ENCODE measurements around the gene ARHGEF10L.
A peak's percentile ranks its signal among the peaks of the same experiment; 100 is the strongest.
"Not testable (repeated sequence)": the region's sequence is repeated elsewhere in the genome, so short reads cannot be mapped to it uniquely, and the experiment has no call there.

Gene ARHGEF10L
- long read RNA-seq: 0 reads

GRCh38 chr1:17539477-17540254 is at the start of gene ARHGEF10L:
Gene ARHGEF10L, plus strand, starts transcription at chr1:17539698. Its CDS starts 40,898 bp downstream, at chr1:17580596.
- DNase-seq (ENCODE audit: low read depth in 1 of 2, low spot score in 1 of 2): no peak
- Histone ChIP-seq H3K27ac (replicated peaks) (no peak within 1 kb of the TSS), H3K27me3 (ENCODE audit: insufficient read depth, poor library complexity, severe bottlenecking) (peaks cover 28% of the 10 kb centered on the region), H3K4me3 (replicated peaks; ENCODE audit: insufficient read depth, low read length) (peak within 1 kb of the TSS; percentile 27)
- TF ChIP-seq REST (IDR thresholded peaks at IDR 0.05; ENCODE audit: insufficient replicate concordance, low read depth) (no peak), GABPA (IDR thresholded peaks at IDR 0.05; ENCODE audit: low read depth) (no peak), SPI1 (IDR thresholded peaks at IDR 0.05; ENCODE audit: borderline replicate concordance, low read depth) (no peak), CTCF (IDR thresholded peaks at IDR 0.05; ENCODE audit: insufficient read depth, low read length) (no peak), POLR2AphosphoS5 (IDR thresholded peaks at IDR 0.05; ENCODE audit: low read depth) (no peak)

- not testable (repeated sequence) for H3K27me3 ChIP-seq (ENCODE audit: insufficient read depth, poor library complexity, severe bottlenecking); DNase-seq (ENCODE audit: low read depth in 1 of 2, low spot score in 1 of 2); H3K27ac ChIP-seq (replicated peaks); H3K4me3 ChIP-seq (replicated peaks; ENCODE audit: insufficient read depth, low read length)
Observed at GRCh38 chr1:17489768-17490417, 49.6 kb upstream of the ARHGEF10L start.

GRCh38 chr1:17490667-17491066 is 48.8 kb upstream of the ARHGEF10L start:
- not testable (repeated sequence) for H3K4me3 ChIP-seq (replicated peaks; ENCODE audit: insufficient read depth, low read length)

GRCh38 chr1:17494114-17494729 is 45.3 kb upstream of the ARHGEF10L start:
- DNase-seq (ENCODE audit: low read depth in 1 of 2, low spot score in 1 of 2): peak; percentile 43 to 57
- no peak overlapping the region for H3K27ac ChIP-seq (replicated peaks)
- no peaks in the 10 kb centered on the region for H3K27me3 ChIP-seq (ENCODE audit: insufficient read depth, poor library complexity, severe bottlenecking)
- no peak overlapping the region for H3K4me3 ChIP-seq (replicated peaks; ENCODE audit: insufficient read depth, low read length)
- TF ChIP-seq CTCF (IDR thresholded peaks at IDR 0.05; ENCODE audit: insufficient read depth, low read length) (peak; percentile 83), GABPA (IDR thresholded peaks at IDR 0.05; ENCODE audit: low read depth) (no peak), SPI1 (IDR thresholded peaks at IDR 0.05; ENCODE audit: borderline replicate concordance, low read depth) (no peak)

More at GRCh38 chr1:17490667-17491066, 48.8 kb upstream of the ARHGEF10L start:
- not testable (repeated sequence) for H3K27me3 ChIP-seq (ENCODE audit: insufficient read depth, poor library complexity, severe bottlenecking); DNase-seq (ENCODE audit: low read depth in 1 of 2, low spot score in 1 of 2); H3K27ac ChIP-seq (replicated peaks)

GRCh38 chr1:17496419-17496818 is 43.1 kb upstream of the ARHGEF10L start:
- H3K4me3 ChIP-seq (replicated peaks; ENCODE audit: insufficient read depth, low read length): no peak overlapping the region
- TF ChIP-seq SPI1 (IDR thresholded peaks at IDR 0.05; ENCODE audit: borderline replicate concordance, low read depth): no peak
- TF ChIP-seq CTCF (IDR thresholded peaks at IDR 0.05; ENCODE audit: insufficient read depth, low read length): no peak
- TF ChIP-seq REST (IDR thresholded peaks at IDR 0.05; ENCODE audit: insufficient replicate concordance, low read depth): no peak
- no peak for TF ChIP-seq POLR2AphosphoS5 (IDR thresholded peaks at IDR 0.05; ENCODE audit: low read depth)
- TF ChIP-seq GABPA (IDR thresholded peaks at IDR 0.05; ENCODE audit: low read depth): no peak
- DNase-seq (ENCODE audit: low read depth in 1 of 2, low spot score in 1 of 2): no peak
- no peaks in the 10 kb centered on the region for H3K27me3 ChIP-seq (ENCODE audit: insufficient read depth, poor library complexity, severe bottlenecking)
- H3K27ac ChIP-seq (replicated peaks): no peak overlapping the region
